GM21619 (cell line): ENCODE measurements around the gene THRSP.
"Not testable (repeated sequence)": the region's sequence is repeated elsewhere in the genome, so short reads cannot be mapped to it uniquely, and the experiment has no call there.

ENCODE experiments used
- ATAC-seq: cut with Tn5 transposase; IDR thresholded peaks from one replicate; pipeline ENCODE4 v1.9.1; 2021; ENCODE audit not compliant: unreplicated experiment

Gene THRSP

DNA sequence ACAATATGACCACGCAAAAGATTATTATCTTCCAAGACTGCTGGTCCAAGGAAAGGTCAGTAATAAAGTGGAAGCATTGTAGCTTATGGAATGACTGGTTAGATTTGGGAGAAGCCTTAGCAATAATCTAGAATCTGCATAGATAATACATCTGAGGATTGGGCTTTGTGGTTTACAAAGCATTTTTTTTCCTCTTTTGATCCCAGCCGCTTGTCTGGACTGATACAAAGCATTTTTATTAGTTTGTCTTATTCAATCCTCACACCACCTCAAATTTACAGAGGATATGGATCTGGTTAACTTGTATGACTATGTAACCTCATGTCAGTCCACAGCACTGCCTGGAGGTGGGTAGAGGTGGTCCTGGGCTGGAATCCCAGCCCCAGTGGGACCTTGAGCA, 990 bp upstream of the THRSP start:
- no peak for ATAC-seq

DNA sequence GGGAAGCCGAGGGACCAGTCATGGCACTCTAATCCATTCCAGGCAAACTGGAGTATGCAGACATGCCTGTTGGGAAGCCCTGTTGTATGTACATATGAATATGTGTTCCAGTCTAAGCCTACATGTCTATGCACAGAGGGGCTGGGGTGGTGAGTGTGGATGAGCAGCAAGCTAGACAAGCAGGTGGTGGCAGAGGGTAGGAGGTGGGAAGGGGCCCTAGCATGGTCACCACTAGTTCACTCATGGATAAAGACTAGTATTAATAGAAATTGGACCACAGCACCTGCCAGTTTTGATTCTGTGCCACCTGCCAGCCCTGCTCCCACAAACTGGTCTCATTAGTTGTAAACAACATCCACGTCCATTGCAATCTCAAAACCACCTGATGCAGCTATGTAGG, 1.5 kb downstream of the THRSP start:
- no peak for ATAC-seq

DNA sequence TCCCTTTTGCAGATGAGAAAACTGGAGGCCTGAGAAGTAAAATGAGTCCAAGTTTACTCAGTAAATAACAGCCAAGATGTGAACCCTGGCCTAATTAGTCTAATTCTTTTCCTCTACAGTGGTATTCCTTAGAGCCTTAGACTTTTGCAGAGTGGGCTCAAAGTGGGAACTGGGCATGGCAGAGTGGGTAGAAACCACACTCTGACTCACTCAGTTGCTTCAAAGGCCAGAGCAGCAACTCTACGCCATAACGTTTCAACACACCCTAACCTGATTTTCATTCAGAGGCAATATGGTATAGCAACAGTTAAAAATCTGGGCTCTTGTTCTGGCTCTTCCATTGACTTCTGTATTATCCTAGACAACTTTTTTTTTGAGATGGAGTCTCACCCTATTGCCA, 2.8 kb downstream of the THRSP start:
- ATAC-seq: no peak

- no peak for ATAC-seq
Measured at GRCh38 chr11:78067704-78068103, 4.0 kb downstream of the THRSP start.

DNA sequence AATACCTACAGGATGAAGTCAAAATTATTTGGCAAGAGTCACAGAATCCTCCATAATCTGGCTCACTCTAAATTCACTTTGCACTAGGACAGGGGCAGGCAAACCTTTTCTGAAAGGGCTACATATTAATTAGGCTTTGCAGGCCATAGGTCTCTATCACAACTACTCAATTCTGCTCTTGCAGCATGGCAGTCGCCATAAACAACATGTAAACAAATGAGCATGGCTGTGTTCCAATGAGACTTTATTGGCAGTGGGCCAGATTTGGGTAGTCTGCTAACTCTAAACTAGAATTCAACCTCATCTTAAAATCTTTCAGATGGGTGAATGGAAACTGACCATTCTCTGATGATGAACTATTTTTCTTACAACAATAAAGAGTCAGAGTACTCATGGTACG, 5.8 kb downstream of the THRSP start:
- no peak for ATAC-seq

GRCh38 chr11:78070621-78071020, 7.0 kb downstream of the THRSP start:
- ATAC-seq: no peak

DNA sequence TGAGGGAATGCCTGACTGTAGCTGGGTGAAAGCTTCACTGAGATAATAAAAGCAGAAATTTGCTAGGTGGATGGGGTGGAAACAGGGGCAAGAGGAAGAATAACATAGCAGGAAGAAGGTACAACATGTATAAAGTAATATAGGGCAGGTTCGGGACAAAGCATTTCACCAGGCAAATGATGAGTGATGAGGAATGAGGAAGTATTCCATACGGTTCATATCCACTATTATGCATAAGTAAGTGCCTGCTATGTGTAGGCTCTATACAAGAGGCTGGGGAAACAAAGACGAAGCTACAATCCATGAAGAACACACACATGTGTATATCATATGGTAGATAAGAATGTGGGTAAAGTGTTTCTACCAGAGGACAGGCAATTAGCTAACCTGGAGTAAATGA, 8.1 kb downstream of the THRSP start:
- ATAC-seq: no peak

- no peak for ATAC-seq
Measured at GRCh38 chr11:78072455-78072854, 8.8 kb downstream of the THRSP start.

DNA sequence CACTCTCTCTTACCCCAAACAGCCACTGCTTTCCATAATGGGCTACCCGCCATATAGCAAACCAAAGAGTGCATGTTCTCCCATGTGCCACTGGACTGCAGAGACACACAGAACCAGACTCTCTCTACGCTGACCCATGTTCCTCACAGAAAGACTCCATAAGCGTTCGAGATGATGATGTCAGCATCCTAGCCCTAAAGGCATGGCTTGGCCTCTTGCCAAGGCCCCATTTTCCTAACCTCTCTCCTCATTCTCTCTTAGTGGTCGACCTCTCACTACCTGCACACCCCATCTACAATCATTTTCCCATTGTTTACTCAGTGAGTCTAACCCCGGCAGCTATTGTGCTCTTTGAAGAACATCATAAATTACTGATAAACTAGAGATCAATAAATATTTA, 11.1 kb downstream of the THRSP start:
- no peak for ATAC-seq

DNA sequence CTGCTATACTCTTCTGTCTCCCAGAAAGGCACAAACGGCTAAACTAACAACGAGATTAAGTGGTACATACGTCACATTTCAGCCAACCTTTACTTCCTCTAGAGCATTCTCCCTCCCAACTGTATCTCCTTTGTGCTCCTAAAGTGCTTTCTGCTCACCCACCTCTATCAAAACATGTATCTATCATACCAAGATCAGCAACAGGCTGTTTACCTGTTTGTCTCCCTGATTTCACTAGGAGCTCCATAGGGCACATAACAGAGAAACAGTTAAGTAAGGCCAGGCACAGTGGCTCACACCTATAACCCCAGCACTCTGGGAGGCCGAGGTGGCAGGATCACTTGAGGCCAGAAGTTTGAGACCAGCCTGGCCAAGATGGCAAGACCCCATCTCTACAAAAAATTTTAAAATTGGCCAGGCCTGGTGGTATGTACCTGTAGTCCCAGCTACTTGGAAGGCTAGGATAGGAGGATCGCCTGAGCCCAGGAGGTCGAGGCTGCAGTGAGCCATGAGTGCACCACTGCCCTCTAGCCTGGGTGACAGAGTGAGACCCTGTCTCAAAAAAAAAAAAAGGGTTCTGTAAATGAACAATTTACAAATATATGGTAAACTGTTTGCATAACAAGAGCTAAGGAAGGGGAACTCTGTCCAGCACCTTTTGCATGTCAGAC, 13.2 kb downstream of the THRSP start:
- no peak for ATAC-seq

GRCh38 chr11:78077592-78077991, 13.9 kb downstream of the THRSP start:
- not testable (repeated sequence) for ATAC-seq

DNA sequence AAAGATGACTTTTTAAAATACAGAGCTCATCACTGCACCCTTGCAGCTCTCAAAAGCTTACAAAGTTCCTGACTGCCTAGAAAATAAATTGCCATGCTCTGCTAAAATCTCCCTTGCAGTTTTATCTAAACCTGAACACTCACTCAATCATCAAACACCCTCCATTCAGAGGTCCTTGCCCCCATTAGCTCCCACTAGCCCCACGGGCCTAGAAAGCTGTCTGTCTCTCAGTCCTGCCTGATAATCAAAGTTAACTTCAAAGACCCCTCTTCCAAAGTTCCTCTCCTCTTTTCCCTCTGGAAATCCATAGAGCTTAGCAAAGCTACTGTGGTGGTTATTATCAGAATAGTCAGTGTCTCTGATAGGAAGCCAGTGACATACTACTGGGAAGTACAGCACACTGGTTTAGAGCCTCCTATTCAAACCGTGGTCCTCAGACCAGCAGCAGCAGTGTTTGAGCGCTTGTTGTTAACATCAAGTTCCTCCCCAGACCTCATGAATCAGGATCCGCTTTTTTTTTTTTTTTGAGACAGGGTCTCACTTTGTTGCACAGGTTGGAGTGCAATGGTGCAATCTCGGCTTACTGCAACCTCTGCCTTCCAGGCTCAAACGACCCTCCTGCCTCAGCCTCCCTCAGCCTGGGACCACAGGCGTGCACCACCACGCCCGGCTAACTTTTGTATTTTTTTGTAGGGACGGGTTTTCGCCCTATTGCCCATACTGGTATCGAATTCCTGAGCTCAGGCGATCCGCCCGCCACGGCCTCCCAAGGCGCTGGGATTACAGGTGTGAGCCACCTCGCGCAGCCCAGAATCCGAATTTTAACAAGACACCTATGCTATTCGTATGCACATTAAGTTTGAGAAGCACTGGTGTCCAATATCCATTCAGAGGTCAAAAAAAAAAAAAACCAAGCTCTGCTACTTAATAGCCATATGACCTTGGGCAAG, 14.8 kb downstream of the THRSP start:
- ATAC-seq: no peak

- peak; percentile 72 for ATAC-seq
Measured at GRCh38 chr11:78079232-78080083, 15.8 kb downstream of the THRSP start, which contains the start of gene NDUFC2. Gene NDUFC2 (minus strand): TSS chr11:78079862. CDS start chr11:78079744, 118 bp downstream.

GRCh38 chr11:78080084-78080817, 16.6 kb downstream of the THRSP start:
- no peak for ATAC-seq

DNA sequence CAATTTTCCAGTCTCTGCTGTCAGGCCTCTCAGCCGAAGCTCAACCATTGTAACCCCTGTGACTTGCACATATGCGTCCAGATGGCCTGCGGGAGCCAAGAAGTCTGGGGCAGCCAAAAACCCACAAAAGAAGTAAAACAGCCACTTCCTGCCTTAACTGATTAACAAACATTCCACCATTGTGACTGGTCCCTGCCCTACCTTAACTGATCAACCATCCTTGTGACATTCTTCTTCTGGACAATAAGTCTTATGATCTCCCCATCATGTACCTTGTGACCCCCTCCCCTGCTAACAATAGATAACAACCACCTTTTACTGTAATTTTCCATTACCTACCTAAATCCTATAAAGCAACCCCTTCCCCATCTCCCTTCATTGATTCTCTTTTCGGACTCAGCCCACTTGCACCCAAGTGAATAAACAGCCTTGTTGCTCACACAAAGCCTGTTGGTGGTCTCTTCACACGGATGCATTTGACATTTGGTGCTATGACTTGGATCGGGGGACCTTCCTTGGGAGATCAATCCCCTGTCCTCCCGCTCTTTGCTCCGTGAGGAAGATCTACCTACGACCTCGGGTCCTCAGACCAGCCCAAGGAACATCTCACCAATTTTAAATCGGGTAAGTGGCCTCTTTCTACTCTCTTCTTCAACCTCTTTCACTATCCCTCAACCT, 17.3 kb downstream of the THRSP start:
- no peak for ATAC-seq

DNA sequence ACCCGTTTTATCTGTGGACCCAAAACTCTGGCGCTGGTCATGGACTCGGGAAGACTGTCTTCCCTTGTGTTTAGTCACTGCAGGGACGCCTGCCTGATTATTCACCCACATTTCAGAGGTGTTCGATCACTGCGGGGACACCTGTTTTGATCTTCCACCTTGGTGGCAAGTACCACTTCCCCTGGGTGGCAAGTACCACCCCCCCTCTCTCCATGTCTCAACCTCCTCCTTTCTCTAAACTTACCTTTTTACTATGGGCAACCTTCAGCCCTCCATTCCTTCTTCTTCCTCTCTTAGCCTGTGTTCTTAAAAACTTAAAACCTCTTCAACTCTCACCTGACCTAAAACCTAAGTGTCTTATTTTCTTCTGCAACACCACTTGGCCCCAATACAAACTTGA, 17.9 kb downstream of the THRSP start:
- no peak for ATAC-seq

DNA sequence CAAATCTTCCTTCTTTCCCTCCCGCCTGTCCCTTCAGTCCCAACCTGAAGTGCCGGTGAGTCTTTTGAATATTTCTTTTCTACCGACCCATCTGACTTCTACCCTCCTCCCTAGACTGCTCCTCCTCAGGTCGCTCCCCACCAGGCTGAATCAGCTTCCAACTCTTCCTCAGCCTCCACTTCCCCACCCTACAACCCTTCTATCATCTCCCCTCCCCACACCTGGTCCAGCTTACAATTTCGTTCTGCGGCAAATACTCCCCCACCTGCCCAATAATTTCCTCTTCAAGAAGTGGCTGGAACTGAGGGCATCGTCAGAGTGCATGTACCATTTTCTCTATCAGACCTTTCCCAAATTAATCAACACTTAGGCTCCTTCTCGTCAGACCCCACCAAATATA, 18.5 kb downstream of the THRSP start:
- no peak for ATAC-seq

DNA sequence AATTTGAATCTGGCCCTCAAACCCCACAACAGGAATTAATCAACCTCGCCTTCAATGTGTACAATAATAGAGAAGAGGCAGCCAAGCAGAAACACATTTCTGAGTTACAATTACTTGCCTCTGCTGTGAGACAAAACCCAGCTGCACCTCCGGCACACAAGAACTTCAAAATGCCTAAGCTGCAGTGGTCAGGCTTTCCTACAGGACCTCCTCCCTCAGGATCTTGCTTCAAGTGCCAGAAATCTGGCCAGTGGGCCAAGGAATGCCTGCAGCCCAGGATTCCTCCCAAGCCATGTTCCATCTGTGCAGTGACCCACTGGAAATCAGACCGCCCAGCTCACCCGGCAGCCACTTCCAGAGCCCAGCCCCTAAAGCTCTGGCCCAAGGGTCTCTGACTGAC, 19.4 kb downstream of the THRSP start:
- no peak for ATAC-seq

GRCh38 chr11:78084506-78084905, 20.8 kb downstream of the THRSP start:
- not testable (repeated sequence) for ATAC-seq

DNA sequence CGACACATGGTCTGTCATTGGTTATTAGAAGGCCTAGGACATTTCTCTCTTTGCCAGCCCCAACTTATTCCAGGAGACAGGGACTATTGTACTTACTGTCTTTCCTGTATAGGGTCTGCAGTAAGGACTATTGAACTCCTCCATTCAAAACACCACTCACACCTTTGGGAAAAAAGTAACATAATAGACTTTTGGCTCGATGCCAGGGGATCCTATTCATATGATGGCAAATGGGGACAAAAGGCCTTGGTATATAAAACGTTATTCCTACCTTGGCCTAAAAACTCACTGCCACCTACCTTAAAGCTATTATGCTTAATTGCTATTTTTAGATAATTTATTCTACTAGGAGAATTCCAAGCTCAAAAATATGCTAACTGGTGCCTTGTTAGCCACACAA, 22.3 kb downstream of the THRSP start:
- no peak for ATAC-seq
